ENCODE results near the gene GLIPR1.

Gene GLIPR1

DNA sequence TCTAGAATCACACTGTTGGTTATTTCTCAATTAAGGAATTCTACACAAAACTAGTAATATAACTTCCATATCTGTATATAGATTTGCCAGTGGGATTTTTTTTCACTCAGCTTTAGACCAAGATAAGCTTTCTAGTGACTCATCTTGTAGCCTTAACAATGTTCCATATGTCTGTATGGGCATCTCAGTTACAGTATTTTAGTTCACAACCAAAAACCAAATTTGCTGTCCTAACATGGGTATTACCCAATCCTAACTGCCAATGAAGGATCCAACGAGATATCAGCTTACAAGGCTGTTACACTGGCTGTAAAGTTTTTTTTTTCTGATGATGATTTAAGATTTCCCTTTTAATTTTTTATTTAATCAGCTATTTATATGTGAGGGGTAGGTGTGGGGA is 62.4 kb downstream of the GLIPR1 start:
- Histone ChIP-seq H2BK5ac (ENCODE audit: low read length) (no peak overlapping the region), H3K27me3 (ENCODE audit: control insufficient read depth in 3 of 3, insufficient read depth in 3 of 3, low read depth in 1 of 3, low read length in 3 of 3) (no peaks in the 10 kb centered on the region), H4K8ac (ENCODE audit: low read depth, low read length) (no peak overlapping the region), H3K4me2 (ENCODE audit: insufficient read depth, low read length, poor library complexity, severe bottlenecking) (no peak overlapping the region), H2AFZ (ENCODE audit: low read length) (no peak overlapping the region), H3K18ac (ENCODE audit: low read length) (no peak overlapping the region), H3K23ac (ENCODE audit: low read depth, low read length, poor library complexity) (no peak overlapping the region), H2BK12ac (ENCODE audit: low read length) (no peak overlapping the region), H2AK5ac (ENCODE audit: low read depth, low read length) (no peak overlapping the region), H4K91ac (ENCODE audit: low read depth, low read length, poor library complexity) (no peak overlapping the region), H3K9ac (ENCODE audit: low read depth, low read length, poor library complexity) (no peak overlapping the region), H3K36me3 (replicated peaks in 1 of 2; ENCODE audit: control insufficient read depth in 2 of 2, insufficient read depth in 2 of 2, low read length in 2 of 2) (no peaks in the 10 kb centered on the region), H2BK120ac (ENCODE audit: low read depth, low read length) (no peak overlapping the region), H3K4ac (ENCODE audit: low read length) (no peak overlapping the region), H2BK15ac (ENCODE audit: low read length) (no peak overlapping the region), H3K14ac (ENCODE audit: low read length) (no peak overlapping the region), H3K79me1 (ENCODE audit: low read depth, low read length) (no peaks in the 10 kb centered on the region), H3K9me3 (replicated peaks in 1 of 2; ENCODE audit: control insufficient read depth in 2 of 2, insufficient read depth in 1 of 2, low read depth in 1 of 2, low read length in 2 of 2) (no peaks in the 10 kb centered on the region), H3K27ac (replicated peaks; ENCODE audit: low read length) (no peak overlapping the region), H3K4me1 (ENCODE audit: control insufficient read depth in 2 of 2, insufficient read depth in 1 of 2, low read depth in 1 of 2, low read length in 2 of 2) (no peaks in the 10 kb centered on the region), H3K4me3 (ENCODE audit: low read length in 2 of 2) (no peak overlapping the region)
- no peak for DNase-seq (ENCODE audit: low spot score)
- no CpG with 5 or more reads among the region's 1 CpG for WGBS, 2 donors (ENCODE audit: extremely low coverage in 2 of 2, insufficient read length in 2 of 2, insufficient replicate concordance in 1 of 2)

DNA sequence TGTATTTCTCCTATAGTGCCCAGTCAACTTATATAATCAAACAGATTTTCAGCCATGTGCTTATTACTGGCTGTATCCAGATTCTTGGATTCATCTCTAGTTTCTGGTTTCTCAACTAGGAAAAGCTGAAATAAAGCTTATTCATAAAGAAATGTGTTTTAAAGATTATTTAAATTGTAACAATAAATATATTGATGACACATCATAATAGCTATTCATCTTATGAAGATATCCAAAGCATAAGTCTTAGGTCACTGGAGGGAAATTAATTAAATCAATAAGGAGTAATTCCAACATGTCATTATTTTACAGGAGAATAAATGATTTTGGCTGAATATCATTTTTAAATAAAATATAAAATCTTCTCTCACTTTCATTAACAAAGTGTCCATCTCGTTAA is 63.0 kb downstream of the GLIPR1 start:
- no peak overlapping the region for H2AFZ ChIP-seq (ENCODE audit: low read length)
- no peaks in the 10 kb centered on the region for H3K9me3 ChIP-seq (replicated peaks in 1 of 2; ENCODE audit: control insufficient read depth in 2 of 2, insufficient read depth in 1 of 2, low read depth in 1 of 2, low read length in 2 of 2)
- H3K36me3 ChIP-seq (replicated peaks in 1 of 2; ENCODE audit: control insufficient read depth in 2 of 2, insufficient read depth in 2 of 2, low read length in 2 of 2) = no peaks in the 10 kb centered on the region
- no peaks in the 10 kb centered on the region for H3K27me3 ChIP-seq (ENCODE audit: control insufficient read depth in 3 of 3, insufficient read depth in 3 of 3, low read depth in 1 of 3, low read length in 3 of 3)
- no peak overlapping the region for H3K9ac ChIP-seq (ENCODE audit: low read depth, low read length, poor library complexity)
- no peak overlapping the region for H3K14ac ChIP-seq (ENCODE audit: low read length)
- H3K4me1 ChIP-seq (ENCODE audit: control insufficient read depth in 2 of 2, insufficient read depth in 1 of 2, low read depth in 1 of 2, low read length in 2 of 2) = no peaks in the 10 kb centered on the region
- H2AK5ac ChIP-seq (ENCODE audit: low read depth, low read length) = no peak overlapping the region
- H3K4me2 ChIP-seq (ENCODE audit: insufficient read depth, low read length, poor library complexity, severe bottlenecking) = no peak overlapping the region
- no peak overlapping the region for H3K18ac ChIP-seq (ENCODE audit: low read length)
- WGBS, 2 donors (ENCODE audit: extremely low coverage in 2 of 2, insufficient read length in 2 of 2, insufficient replicate concordance in 1 of 2) = no CpG with 5 or more reads among the region's 1 CpG
- H3K4me3 ChIP-seq (ENCODE audit: low read length in 2 of 2) = no peak overlapping the region
- H2BK5ac ChIP-seq (ENCODE audit: low read length) = no peak overlapping the region
- no peaks in the 10 kb centered on the region for H3K79me1 ChIP-seq (ENCODE audit: low read depth, low read length)
- no peak overlapping the region for H3K27ac ChIP-seq (replicated peaks; ENCODE audit: low read length)
- no peak for DNase-seq (ENCODE audit: low spot score)
- no peak overlapping the region for H4K91ac ChIP-seq (ENCODE audit: low read depth, low read length, poor library complexity)
- H2BK12ac ChIP-seq (ENCODE audit: low read length) = no peak overlapping the region
- H2BK15ac ChIP-seq (ENCODE audit: low read length) = no peak overlapping the region
- H3K23ac ChIP-seq (ENCODE audit: low read depth, low read length, poor library complexity) = no peak overlapping the region
- no peak overlapping the region for H3K4ac ChIP-seq (ENCODE audit: low read length)
- H2BK120ac ChIP-seq (ENCODE audit: low read depth, low read length) = no peak overlapping the region
- H4K8ac ChIP-seq (ENCODE audit: low read depth, low read length) = no peak overlapping the region

DNA sequence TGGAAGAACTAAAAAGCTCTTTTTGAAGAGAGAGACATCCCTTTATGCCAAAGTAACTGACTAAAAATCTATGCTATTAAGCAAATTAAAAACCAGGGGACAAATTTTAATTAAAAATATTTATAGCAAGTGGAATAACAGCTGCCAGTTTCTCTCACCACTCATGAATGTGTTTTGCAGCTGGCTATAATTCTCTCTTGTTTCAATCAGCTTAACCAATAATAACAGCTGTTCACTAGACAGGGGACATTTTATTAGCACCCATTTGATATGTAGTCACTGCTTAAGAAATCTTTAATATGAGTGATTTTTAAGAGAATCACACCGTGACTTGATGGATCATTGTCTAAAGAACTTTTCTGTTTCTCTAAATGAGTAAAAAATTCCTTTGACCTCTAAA is 65.1 kb downstream of the GLIPR1 start:
- no peak overlapping the region for H3K18ac ChIP-seq (ENCODE audit: low read length)
- no peaks in the 10 kb centered on the region for H3K79me1 ChIP-seq (ENCODE audit: low read depth, low read length)
- no peak overlapping the region for H3K27ac ChIP-seq (replicated peaks; ENCODE audit: low read length)
- no peaks in the 10 kb centered on the region for H3K36me3 ChIP-seq (replicated peaks in 1 of 2; ENCODE audit: control insufficient read depth in 2 of 2, insufficient read depth in 2 of 2, low read length in 2 of 2)
- H3K27me3 ChIP-seq (ENCODE audit: control insufficient read depth in 3 of 3, insufficient read depth in 3 of 3, low read depth in 1 of 3, low read length in 3 of 3) = no peaks in the 10 kb centered on the region
- no CpG with 5 or more reads among the region's 1 CpG for WGBS, 2 donors (ENCODE audit: extremely low coverage in 2 of 2, insufficient read length in 2 of 2, insufficient replicate concordance in 1 of 2)
- no peak overlapping the region for H3K4me2 ChIP-seq (ENCODE audit: insufficient read depth, low read length, poor library complexity, severe bottlenecking)
- no peak overlapping the region for H2BK12ac ChIP-seq (ENCODE audit: low read length)
- no peak overlapping the region for H4K91ac ChIP-seq (ENCODE audit: low read depth, low read length, poor library complexity)
- no peak overlapping the region for H2BK5ac ChIP-seq (ENCODE audit: low read length)
- no peaks in the 10 kb centered on the region for H3K4me1 ChIP-seq (ENCODE audit: control insufficient read depth in 2 of 2, insufficient read depth in 1 of 2, low read depth in 1 of 2, low read length in 2 of 2)
- DNase-seq (ENCODE audit: low spot score) = no peak
- H3K9ac ChIP-seq (ENCODE audit: low read depth, low read length, poor library complexity) = no peak overlapping the region
- no peaks in the 10 kb centered on the region for H3K9me3 ChIP-seq (replicated peaks in 1 of 2; ENCODE audit: control insufficient read depth in 2 of 2, insufficient read depth in 1 of 2, low read depth in 1 of 2, low read length in 2 of 2)
- no peak overlapping the region for H3K14ac ChIP-seq (ENCODE audit: low read length)
- no peak overlapping the region for H3K23ac ChIP-seq (ENCODE audit: low read depth, low read length, poor library complexity)
- H3K4ac ChIP-seq (ENCODE audit: low read length) = no peak overlapping the region
- H3K4me3 ChIP-seq (ENCODE audit: low read length in 2 of 2) = no peak overlapping the region
- no peak overlapping the region for H2AK5ac ChIP-seq (ENCODE audit: low read depth, low read length)
- H2BK15ac ChIP-seq (ENCODE audit: low read length) = no peak overlapping the region
- H4K8ac ChIP-seq (ENCODE audit: low read depth, low read length) = no peak overlapping the region
- H2BK120ac ChIP-seq (ENCODE audit: low read depth, low read length) = no peak overlapping the region
- H2AFZ ChIP-seq (ENCODE audit: low read length) = no peak overlapping the region

DNA sequence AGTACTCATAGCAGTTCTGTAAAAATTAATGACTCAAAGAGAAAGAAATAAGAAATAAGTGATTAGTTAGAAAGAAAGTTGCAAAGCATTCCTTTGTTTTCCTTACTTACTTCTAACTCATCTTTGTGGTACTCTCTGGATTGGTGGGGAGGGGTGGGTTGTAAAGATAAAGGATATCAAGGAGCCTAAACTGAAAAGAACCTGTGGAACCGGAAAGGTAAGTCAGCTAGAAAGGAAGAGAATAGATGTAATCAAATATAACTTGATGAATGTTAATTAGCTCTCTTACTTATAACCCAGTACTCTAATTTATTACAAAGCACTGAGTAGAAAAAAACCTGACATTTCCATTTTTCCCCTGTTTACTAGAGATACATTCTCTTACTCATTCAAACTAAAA is 68.3 kb downstream of the GLIPR1 start:
- no peak overlapping the region for H2BK120ac ChIP-seq (ENCODE audit: low read depth, low read length)
- no peak overlapping the region for H2BK5ac ChIP-seq (ENCODE audit: low read length)
- H3K23ac ChIP-seq (ENCODE audit: low read depth, low read length, poor library complexity) = no peak overlapping the region
- no peak overlapping the region for H4K91ac ChIP-seq (ENCODE audit: low read depth, low read length, poor library complexity)
- H3K4me1 ChIP-seq (ENCODE audit: control insufficient read depth in 2 of 2, insufficient read depth in 1 of 2, low read depth in 1 of 2, low read length in 2 of 2) = peaks cover 0 to 2% of the 10 kb centered on the region in 2 donors
- H3K27ac ChIP-seq (replicated peaks; ENCODE audit: low read length) = no peak overlapping the region
- H3K4me3 ChIP-seq (ENCODE audit: low read length in 2 of 2) = no peak overlapping the region
- H4K8ac ChIP-seq (ENCODE audit: low read depth, low read length) = no peak overlapping the region
- H2AK5ac ChIP-seq (ENCODE audit: low read depth, low read length) = no peak overlapping the region
- no peak overlapping the region for H3K18ac ChIP-seq (ENCODE audit: low read length)
- no CpG with 5 or more reads among the region's 1 CpG for WGBS, 2 donors (ENCODE audit: extremely low coverage in 2 of 2, insufficient read length in 2 of 2, insufficient replicate concordance in 1 of 2)
- no peak overlapping the region for H3K4me2 ChIP-seq (ENCODE audit: insufficient read depth, low read length, poor library complexity, severe bottlenecking)
- no peak overlapping the region for H2BK12ac ChIP-seq (ENCODE audit: low read length)
- no peak overlapping the region for H2BK15ac ChIP-seq (ENCODE audit: low read length)
- H3K9me3 ChIP-seq (replicated peaks in 1 of 2; ENCODE audit: control insufficient read depth in 2 of 2, insufficient read depth in 1 of 2, low read depth in 1 of 2, low read length in 2 of 2) = no peaks in the 10 kb centered on the region
- DNase-seq (ENCODE audit: low spot score) = no peak
- no peak overlapping the region for H3K9ac ChIP-seq (ENCODE audit: low read depth, low read length, poor library complexity)
- H3K27me3 ChIP-seq (ENCODE audit: control insufficient read depth in 3 of 3, insufficient read depth in 3 of 3, low read depth in 1 of 3, low read length in 3 of 3) = no peaks in the 10 kb centered on the region
- no peak overlapping the region for H3K4ac ChIP-seq (ENCODE audit: low read length)
- H3K79me1 ChIP-seq (ENCODE audit: low read depth, low read length) = no peaks in the 10 kb centered on the region
- no peaks in the 10 kb centered on the region for H3K36me3 ChIP-seq (replicated peaks in 1 of 2; ENCODE audit: control insufficient read depth in 2 of 2, insufficient read depth in 2 of 2, low read length in 2 of 2)
- H3K14ac ChIP-seq (ENCODE audit: low read length) = no peak overlapping the region
- no peak overlapping the region for H2AFZ ChIP-seq (ENCODE audit: low read length)
